Mesenchymal stem cell (in vitro differentiated cells and primary cell): ENCODE data around the gene ILF3.

Experiments used
- DNase-seq: peaks from one replicate; pipeline ENCODE4 v3.0.0-alpha.2; 2013
- H2AFZ ChIP-seq: one replicate; pipeline ENCODE4 v1.6.1; 2013; ENCODE audit warnings: low read depth, mild to moderate bottlenecking, control low read depth, inconsistent platforms, low read length, moderate library complexity
- H2AK5ac ChIP-seq: 2 replicates; pipeline ENCODE4 v1.6.1; 2013; ENCODE audit warnings: low read length, moderate library complexity, mild to moderate bottlenecking, inconsistent platforms; ENCODE audit not compliant: severe bottlenecking
- H2BK120ac ChIP-seq: one replicate; pipeline ENCODE4 v1.6.1; 2013; ENCODE audit warnings: low read depth, mild to moderate bottlenecking, inconsistent platforms, low read length, moderate library complexity
- H2BK12ac ChIP-seq, 2 experiments: one replicate each; pipeline ENCODE4 v1.6.1; 2013; ENCODE audit warnings: inconsistent platforms in 2 of 2, low read length in 2 of 2, mild to moderate bottlenecking in 2 of 2, moderate library complexity in 2 of 2, control low read depth in 1 of 2
- H2BK15ac ChIP-seq: one replicate; pipeline ENCODE4 v1.6.1; 2013; ENCODE audit warnings: mild to moderate bottlenecking, low read depth, inconsistent platforms; ENCODE audit not compliant: poor library complexity, severe bottlenecking
- H2BK5ac ChIP-seq: 2 replicates; pipeline ENCODE4 v1.6.1; 2013; ENCODE audit warnings: low read depth, mild to moderate bottlenecking, low read length, control low read depth, inconsistent platforms; ENCODE audit not compliant: poor library complexity, severe bottlenecking
- H3K14ac ChIP-seq, 2 experiments: one replicate each; pipeline ENCODE4 v1.6.1; 2013; ENCODE audit warnings: inconsistent platforms in 2 of 2, low read length in 2 of 2, control low read depth in 1 of 2, mild to moderate bottlenecking in 1 of 2, moderate library complexity in 1 of 2
- H3K18ac ChIP-seq, 2 experiments: one replicate each; pipeline ENCODE4 v1.6.1; 2013; ENCODE audit warnings: inconsistent platforms in 2 of 2, low read length in 2 of 2, control low read depth in 1 of 2, low read depth in 1 of 2, mild to moderate bottlenecking in 1 of 2
- H3K23ac ChIP-seq, 2 experiments: one replicate each; pipeline ENCODE4 v1.6.1; 2013; ENCODE audit warnings: inconsistent platforms in 2 of 2, low read length in 2 of 2, mild to moderate bottlenecking in 2 of 2, moderate library complexity in 2 of 2, control low read depth in 1 of 2
- H3K27ac ChIP-seq: 2 replicates; pipeline ENCODE4 v1.5.1; 2013; ENCODE audit warnings: mild to moderate bottlenecking, moderate library complexity, low read length, control low read depth, inconsistent platforms; ENCODE audit not compliant: poor library complexity, severe bottlenecking
- H3K27me3 ChIP-seq, 2 experiments: 2 replicates each; pipeline versions ENCODE4 v1.6.1 to v1.7.0; 2013; ENCODE audit warnings: low read length in 2 of 2, mild to moderate bottlenecking in 2 of 2, moderate library complexity in 2 of 2, control low read depth in 1 of 2, inconsistent platforms in 1 of 2; ENCODE audit not compliant: control insufficient read depth in 1 of 2, insufficient read depth in 1 of 2
- H3K36me3 ChIP-seq, 2 experiments: 2 replicates each; pipeline versions ENCODE4 v1.6.1 to v1.7.0; 2013; ENCODE audit warnings: low read length in 2 of 2, control low read depth in 1 of 2, inconsistent platforms in 1 of 2, low read depth in 1 of 2, mild to moderate bottlenecking in 1 of 2; ENCODE audit not compliant: insufficient read depth in 2 of 2, control insufficient read depth in 1 of 2
- H3K4ac ChIP-seq, 2 experiments: one replicate each; pipeline ENCODE4 v1.6.1; 2013; ENCODE audit warnings: inconsistent platforms in 2 of 2, low read length in 2 of 2, mild to moderate bottlenecking in 2 of 2, moderate library complexity in 2 of 2, control low read depth in 1 of 2, low read depth in 1 of 2
- H3K4me1 ChIP-seq: 2 replicates; pipeline ENCODE4 v1.6.1; 2013; ENCODE audit warnings: low read depth, low read length, control low read depth; ENCODE audit not compliant: control insufficient read depth, insufficient read depth
- H3K4me2 ChIP-seq: 2 replicates; pipeline ENCODE4 v1.6.1; 2013; ENCODE audit warnings: low read length, mild to moderate bottlenecking, inconsistent platforms; ENCODE audit not compliant: poor library complexity, severe bottlenecking
- H3K4me3 ChIP-seq, 2 experiments: 2 replicates each; pipeline versions ENCODE4 v1.5.1 to v1.7.0; 2013; ENCODE audit warnings: low read length in 2 of 2, mild to moderate bottlenecking in 2 of 2, control low read depth in 1 of 2, low read depth in 1 of 2; ENCODE audit not compliant: insufficient read depth in 1 of 2
- H3K79me1 ChIP-seq: replicated peaks from 2 replicates; pipeline ENCODE4 v1.6.1; 2013; ENCODE audit warnings: mild to moderate bottlenecking, control low read depth, low read length, inconsistent platforms; ENCODE audit not compliant: poor library complexity, severe bottlenecking
- H3K9ac ChIP-seq: 2 replicates; pipeline ENCODE4 v1.7.0; 2013; ENCODE audit warnings: mild to moderate bottlenecking, low read length, moderate library complexity
- H3K9me3 ChIP-seq: 2 replicates; pipeline ENCODE4 v1.7.0; 2013; ENCODE audit warnings: mild to moderate bottlenecking, low read length; ENCODE audit not compliant: control insufficient read depth
- H4K8ac ChIP-seq: one replicate; pipeline ENCODE4 v1.6.1; 2013; ENCODE audit warnings: inconsistent platforms, mild to moderate bottlenecking, low read length, moderate library complexity
- H4K91ac ChIP-seq: one replicate; pipeline ENCODE4 v1.6.1; 2013; ENCODE audit warnings: mild to moderate bottlenecking, low read length, inconsistent platforms
- WGBS: methylation state at CpG from one replicate; pipeline ENCODE4 v1.1.7; 2013; ENCODE audit warnings: mixed read lengths; 5-methylcytosine and 5-hydroxymethylcytosine counted together

The ILF3 gene

GRCh38 chr19:10730932-10731331 is 76.8 kb downstream of the ILF3 start:
- Histone ChIP-seq H2BK12ac (no peak overlapping the region), H4K91ac (no peak overlapping the region), H3K4me3 (no peak overlapping the region), H2BK5ac (no peak overlapping the region), H3K14ac (no peak overlapping the region), H3K4me2 (no peak overlapping the region), H4K8ac (no peak overlapping the region), H3K79me1 (peaks cover 7% of the 10 kb centered on the region), H3K4ac (peak overlapping the region in 1 of 2 experiments; percentile 80), H2AK5ac (no peak overlapping the region), H2AFZ (no peak overlapping the region), H3K9me3 (no peaks in the 10 kb centered on the region), H3K27ac (no peak overlapping the region), H3K18ac (no peak overlapping the region), H3K36me3 (peaks cover 4 to 20% of the 10 kb centered on the region in 2 experiments), H3K27me3 (no peaks in the 10 kb centered on the region), H2BK120ac (no peak overlapping the region), H2BK15ac (no peak overlapping the region), H3K4me1 (peaks cover 13% of the 10 kb centered on the region), H3K23ac (no peak overlapping the region), H3K9ac (no peak overlapping the region)
- DNase-seq, result no peak
- 96% methylated on average over 12 of the region's 12 CpGs for WGBS

- Histone ChIP-seq H3K14ac (no peak overlapping the region), H2BK120ac (no peak overlapping the region), H3K18ac (no peak overlapping the region), H2BK15ac (no peak overlapping the region), H2AFZ (no peak overlapping the region), H3K79me1 (peaks cover 23% of the 10 kb centered on the region), H3K9me3 (no peaks in the 10 kb centered on the region), H3K27me3 (no peaks in the 10 kb centered on the region), H2AK5ac (no peak overlapping the region), H3K23ac (no peak overlapping the region), H3K36me3 (peaks cover 9 to 26% of the 10 kb centered on the region in 2 experiments), H3K4me2 (no peak overlapping the region), H3K4me1 (peaks cover 6% of the 10 kb centered on the region), H3K4me3 (no peak overlapping the region), H3K27ac (no peak overlapping the region), H3K9ac (no peak overlapping the region), H2BK12ac (no peak overlapping the region), H2BK5ac (no peak overlapping the region), H3K4ac (no peak overlapping the region), H4K91ac (no peak overlapping the region), H4K8ac (no peak overlapping the region)
- 98% methylated on average over 3 of the region's 5 CpGs for WGBS
- no peak for DNase-seq
Observed at GRCh38 chr19:10735741-10736140, 81.6 kb downstream of the ILF3 start.

GRCh38 chr19:10736189-10736588 is 82.0 kb downstream of the ILF3 start:
- peaks cover 25% of the 10 kb centered on the region for H3K79me1 ChIP-seq
- no peaks in the 10 kb centered on the region for H3K27me3 ChIP-seq
- no peak overlapping the region for H2AFZ ChIP-seq
- H3K4me3 ChIP-seq, result no peak overlapping the region
- H2AK5ac ChIP-seq, result no peak overlapping the region
- H2BK12ac ChIP-seq, result no peak overlapping the region
- no peak overlapping the region for H3K9ac ChIP-seq
- no peak overlapping the region for H2BK15ac ChIP-seq
- no peak overlapping the region for H3K4ac ChIP-seq
- no peak overlapping the region for H3K4me2 ChIP-seq
- no peaks in the 10 kb centered on the region for H3K9me3 ChIP-seq
- peaks cover 1% of the 10 kb centered on the region for H3K4me1 ChIP-seq
- no peak overlapping the region for H3K14ac ChIP-seq
- H2BK5ac ChIP-seq, result no peak overlapping the region
- H4K91ac ChIP-seq, result no peak overlapping the region
- no peak overlapping the region for H3K27ac ChIP-seq
- DNase-seq, result no peak
- H3K18ac ChIP-seq, result no peak overlapping the region
- no peak overlapping the region for H3K23ac ChIP-seq
- no peak overlapping the region for H4K8ac ChIP-seq
- H3K36me3 ChIP-seq, result peaks cover 9 to 22% of the 10 kb centered on the region in 2 experiments
- H2BK120ac ChIP-seq, result no peak overlapping the region
- WGBS, result 97% methylated on average over 5 of the region's 6 CpGs

GRCh38 chr19:10736916-10737551 is 82.9 kb downstream of the ILF3 start:
- no peaks in the 10 kb centered on the region for H3K9me3 ChIP-seq
- no peak overlapping the region for H2BK12ac ChIP-seq
- no peak overlapping the region for H2BK120ac ChIP-seq
- H3K4me1 ChIP-seq, result peaks cover 1% of the 10 kb centered on the region
- no peak overlapping the region for H2BK5ac ChIP-seq
- no peak overlapping the region for H3K14ac ChIP-seq
- DNase-seq, result no peak
- H4K8ac ChIP-seq, result no peak overlapping the region
- H3K9ac ChIP-seq, result no peak overlapping the region
- no peak overlapping the region for H3K4ac ChIP-seq
- H2BK15ac ChIP-seq, result no peak overlapping the region
- WGBS, result 87% methylated on average over 6 of the region's 9 CpGs
- peaks cover 26% of the 10 kb centered on the region for H3K79me1 ChIP-seq
- no peak overlapping the region for H3K27ac ChIP-seq
- H3K4me3 ChIP-seq, result no peak overlapping the region
- H3K27me3 ChIP-seq, result no peaks in the 10 kb centered on the region
- H2AFZ ChIP-seq, result no peak overlapping the region
- no peak overlapping the region for H4K91ac ChIP-seq
- H2AK5ac ChIP-seq, result no peak overlapping the region
- no peak overlapping the region for H3K18ac ChIP-seq
- no peak overlapping the region for H3K4me2 ChIP-seq
- H3K23ac ChIP-seq, result no peak overlapping the region
- peaks cover 9 to 22% of the 10 kb centered on the region in 2 experiments for H3K36me3 ChIP-seq
